NCI-H1694 treated with DMSO at 0.1 percent for 48 hours (cell line): ENCODE results near the gene AP3S2.
"Not testable (repeated sequence)": the region's sequence is repeated elsewhere in the genome, so short reads cannot be mapped to it uniquely, and the experiment has no call there.

Experiments
- DNase-seq: peaks from one replicate; lab custom pipeline; 2025; lab: John Stamatoyannopoulos, UW

The AP3S2 gene

GRCh38 chr15:89893696-89894447 is at the start of gene AP3S2:
Gene AP3S2 (minus strand): TSS chr15:89893994. CDS start chr15:89893949, 45 bp downstream.
- DNase-seq: peak; percentile 70

GRCh38 chr15:89939910-89940309 is 46.1 kb upstream of the AP3S2 start:
- no peak for DNase-seq

GRCh38 chr15:89939377-89939776 is 45.6 kb upstream of the AP3S2 start:
- not testable (repeated sequence) for DNase-seq

- no peak for DNase-seq
Measured at GRCh38 chr15:89937365-89938350, 43.9 kb upstream of the AP3S2 start.

GRCh38 chr15:89936786-89937265 is 43.0 kb upstream of the AP3S2 start:
- no peak for DNase-seq

- DNase-seq: no peak
Measured at GRCh38 chr15:89936051-89936785, 42.4 kb upstream of the AP3S2 start.

- no peak for DNase-seq
Measured at GRCh38 chr15:89932880-89933279, 39.1 kb upstream of the AP3S2 start.

- no peak for DNase-seq
Measured at GRCh38 chr15:89928421-89928820, 34.6 kb upstream of the AP3S2 start.

- no peak for DNase-seq
Measured at GRCh38 chr15:89926158-89926557, 32.4 kb upstream of the AP3S2 start.

- DNase-seq: no peak
Measured at GRCh38 chr15:89917442-89918101, 23.8 kb upstream of the AP3S2 start.

GRCh38 chr15:89916660-89917059 is 22.9 kb upstream of the AP3S2 start:
- no peak for DNase-seq

GRCh38 chr15:89912674-89913396 is 19.0 kb upstream of the AP3S2 start, which contains the start of gene ARPIN:
Gene ARPIN (minus strand): TSS chr15:89912952. CDS start chr15:89912835, 117 bp downstream.
- no peak for DNase-seq

- DNase-seq: no peak
Measured at GRCh38 chr15:89912145-89912673, 18.4 kb upstream of the AP3S2 start.

- DNase-seq: no peak
Measured at GRCh38 chr15:89910891-89911626, 17.3 kb upstream of the AP3S2 start.

- no peak for DNase-seq
Measured at GRCh38 chr15:89909611-89910010, 15.8 kb upstream of the AP3S2 start.

- DNase-seq: no peak
Measured at GRCh38 chr15:89908226-89908625, 14.4 kb upstream of the AP3S2 start.

- DNase-seq: no peak
Measured at GRCh38 chr15:89907289-89907688, 13.5 kb upstream of the AP3S2 start.

GRCh38 chr15:89905846-89906378 is 12.1 kb upstream of the AP3S2 start:
- no peak for DNase-seq

GRCh38 chr15:89904519-89904918 is 10.7 kb upstream of the AP3S2 start:
- no peak for DNase-seq

GRCh38 chr15:89903858-89904130 is 10.0 kb upstream of the AP3S2 start:
- DNase-seq: no peak
